ENCODE results near the gene MOSPD3. TPM values are rescaled to one million over a fixed set of nuclear protein-coding genes. Genes with fewer than 3 reads are reported as not detected.

MOSPD3 gene
- total and polyA plus RNA-seq, 10 of the 15 experiments (the other 5 are each of a cell fraction or from before 2014, with no cell fraction given), result 0.61 to 13.6 (median 4.1) TPM

- H3K9ac ChIP-seq (ENCODE audit: control insufficient read depth, insufficient read depth, low read length), result no peak overlapping the region
- ChIA-PET CTCF (interaction anchor here (1.0 to 1.3 kb wide), 4 partner anchors 39 to 124 kb away, joined by 3 read pairs; no protein-coding TSS in a partner anchor), SMC1A (ENCODE audit: uncharacterized antibody, unreplicated experiment) (interaction anchor here (1.4 kb wide), 1 partner anchor 11 kb away, joined by 5 read pairs; no protein-coding TSS in a partner anchor), POLR2A (interaction anchor here (0.6 to 1.3 kb wide), 2 partner anchors 22 to 155 kb away, joined by 4 read pairs; no protein-coding TSS in a partner anchor), RAD21 (ENCODE audit: unreplicated experiment) (no interaction called here)
- FAIRE-seq, result no peak
- intact Hi-C loops (cut with micrococcal nuclease; ENCODE audit: unreplicated experiment) (no loop called here), in situ Hi-C loops (cut with MboI) (no loop called here)
- no peaks in the 10 kb centered on the region for H3K79me2 ChIP-seq (ENCODE audit: control insufficient read depth, insufficient read depth, low read length)
- ATAC-seq, result no peak
- no TSS peak for BruUV-seq (replicated peaks)
- no peak overlapping the region for H3K4me3 ChIP-seq
- WGBS (ENCODE audit: insufficient coverage, insufficient replicate concordance, low lambda C conversion rate, missing lambda C conversion rate), result 82% methylated on average over 12 of the region's 12 CpGs
- H3K4me1 ChIP-seq (ENCODE audit: control insufficient read depth, insufficient read depth, low read length), result peaks cover 10% of the 10 kb centered on the region
- no peak for DNase-seq (ENCODE audit: low read depth, low spot score)
- H3K4me2 ChIP-seq (ENCODE audit: control insufficient read depth, insufficient read depth), result no peak overlapping the region
- no peak overlapping the region for H3K27ac ChIP-seq (ENCODE audit: control insufficient read depth, insufficient read depth)
- H2AFZ ChIP-seq (ENCODE audit: control insufficient read depth, low read depth, low read length), result no peak overlapping the region
- H3K9me3 ChIP-seq (replicated peaks; ENCODE audit: control insufficient read depth, insufficient read depth, low read length), result no peaks in the 10 kb centered on the region
- H3K27me3 ChIP-seq (replicated peaks in 1 of 2; ENCODE audit: control insufficient read depth in 2 of 2, insufficient read depth in 2 of 2, low read length in 1 of 2), result peaks cover 0 to 5% of the 10 kb centered on the region in 2 experiments; a peak in 2 of 4 replicates
- TF ChIP-seq EZH2 (IDR thresholded peaks at IDR 0.05; ENCODE audit: borderline replicate concordance, control insufficient read depth, low read depth, low read length), result no peak
- TF ChIP-seq POLR2A (IDR thresholded peaks at IDR 0.05; ENCODE audit: low read depth, low read length), result no peak
- no peak for TF ChIP-seq BRCA1 (IDR thresholded peaks at IDR 0.05; ENCODE audit: low read depth, low read length)
- TF ChIP-seq ATF7 (IDR thresholded peaks at IDR 0.05; ENCODE audit: low read depth), result no peak
- TF ChIP-seq PML (IDR thresholded peaks at IDR 0.05; ENCODE audit: low read length), result no peak
- no peak for TF ChIP-seq HSF1 (IDR thresholded peaks at IDR 0.05; ENCODE audit: low read depth, low read length)
- no peaks in the 10 kb centered on the region for H4K20me1 ChIP-seq (ENCODE audit: control insufficient read depth, insufficient read depth)
- no peaks in the 10 kb centered on the region for H3K36me3 ChIP-seq (ENCODE audit: control insufficient read depth in 2 of 2, insufficient read depth in 2 of 2, low read length in 1 of 2)
These were observed 6.0 kb upstream of the MOSPD3 start for GRCh38 chr7:100606313-100606712.

- ATAC-seq, result no peak
- Histone ChIP-seq H3K4me2 (ENCODE audit: control insufficient read depth, insufficient read depth) (no peak overlapping the region), H3K4me1 (ENCODE audit: control insufficient read depth, insufficient read depth, low read length) (peaks cover 10% of the 10 kb centered on the region), H2AFZ (ENCODE audit: control insufficient read depth, low read depth, low read length) (no peak overlapping the region), H3K79me2 (ENCODE audit: control insufficient read depth, insufficient read depth, low read length) (no peaks in the 10 kb centered on the region), H3K36me3 (ENCODE audit: control insufficient read depth in 2 of 2, insufficient read depth in 2 of 2, low read length in 1 of 2) (no peaks in the 10 kb centered on the region), H3K27ac (ENCODE audit: control insufficient read depth, insufficient read depth) (no peak overlapping the region), H3K9ac (ENCODE audit: control insufficient read depth, insufficient read depth, low read length) (no peak overlapping the region), H3K4me3 (no peak overlapping the region), H4K20me1 (ENCODE audit: control insufficient read depth, insufficient read depth) (no peaks in the 10 kb centered on the region), H3K9me3 (replicated peaks; ENCODE audit: control insufficient read depth, insufficient read depth, low read length) (no peaks in the 10 kb centered on the region), H3K27me3 (replicated peaks in 1 of 2; ENCODE audit: control insufficient read depth in 2 of 2, insufficient read depth in 2 of 2, low read length in 1 of 2) (peaks cover 0 to 5% of the 10 kb centered on the region in 2 experiments; a peak in 2 of 4 replicates)
- POLR2A ChIA-PET, result interaction anchor here (0.6 to 1.3 kb wide), 2 partner anchors 23 to 156 kb away, joined by 4 read pairs; no protein-coding TSS in a partner anchor
- CTCF ChIA-PET, result interaction anchor here (1.3 kb wide), 1 partner anchor 40 kb away, joined by 3 read pairs; no protein-coding TSS in a partner anchor
- in situ Hi-C loops (cut with MboI) (no loop called here), intact Hi-C loops (cut with micrococcal nuclease; ENCODE audit: unreplicated experiment) (no loop called here)
- no TSS peak for BruUV-seq (replicated peaks)
- SMC1A ChIA-PET (ENCODE audit: uncharacterized antibody, unreplicated experiment), result interaction anchor here (0.6 to 0.7 kb wide), 2 partner anchors 42 to 48 kb away, joined by 3 read pairs; no protein-coding TSS in a partner anchor
- FAIRE-seq, result no peak
- RAD21 ChIA-PET (ENCODE audit: unreplicated experiment), result no interaction called here
- DNase-seq (ENCODE audit: low read depth, low spot score), result no peak
- 71% methylated on average over 8 of the region's 8 CpGs for WGBS (ENCODE audit: insufficient coverage, insufficient replicate concordance, low lambda C conversion rate, missing lambda C conversion rate)
- TF ChIP-seq ETV6 (conservative IDR thresholded peaks at IDR 0.05 in 1 of 2, IDR thresholded peaks at IDR 0.05 in 1 of 2; ENCODE audit: borderline replicate concordance in 1 of 2, low read depth in 1 of 2), result no peak
- TF ChIP-seq TCF7 (IDR thresholded peaks at IDR 0.05; ENCODE audit: borderline replicate concordance), result no peak
- no peak for TF ChIP-seq LARP7 (IDR thresholded peaks at IDR 0.05)
- TF ChIP-seq BCL11A (IDR thresholded peaks at IDR 0.05; ENCODE audit: low read depth, low read length), result no peak
- no peak for TF ChIP-seq RCOR1 (conservative IDR thresholded peaks at IDR 0.05; ENCODE audit: low read depth, low read length)
- no peak for TF ChIP-seq CUX1 (IDR thresholded peaks at IDR 0.05; ENCODE audit: insufficient replicate concordance, low read depth, low read length)
These were observed 5.2 kb upstream of the MOSPD3 start for GRCh38 chr7:100607111-100607510.
